Stimulated activated CD8-positive, alpha-beta memory T cell treated with anti-CD3 and anti-CD28 coated beads, Interleukin-7, amount 100 ng/mL, for 4 hours (primary cell): ENCODE data around the gene INTS7.
"Not testable (repeated sequence)": the region's sequence is repeated elsewhere in the genome, so short reads cannot be mapped to it uniquely, and the experiment has no call there.

Experiments used
- DNase-seq, 2 donors: peaks; one replicate each; pipeline ENCODE4 v3.0.0-alpha.2; 2020; ENCODE audit warnings: low read depth in 2 of 2

Gene INTS7

DNA sequence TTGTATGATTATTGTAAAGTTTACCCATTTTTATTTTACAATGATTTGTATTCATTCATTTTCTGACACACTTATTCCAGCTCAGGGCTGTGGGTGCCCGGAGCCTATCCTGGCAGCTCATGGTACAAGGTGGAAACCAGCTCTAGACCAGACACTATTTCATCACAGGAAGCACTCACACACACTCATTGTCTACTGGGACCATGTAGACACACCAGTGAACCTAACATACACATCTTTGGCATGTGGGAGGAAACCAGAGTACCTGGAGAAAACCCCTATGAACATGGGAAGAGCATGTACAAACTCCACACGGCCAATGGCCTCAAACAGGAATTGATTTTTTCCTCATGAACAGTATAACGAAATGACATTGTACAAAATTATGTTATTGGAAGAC lies 2.5 kb upstream of the INTS7 start:
- DNase-seq = no peak

DNA sequence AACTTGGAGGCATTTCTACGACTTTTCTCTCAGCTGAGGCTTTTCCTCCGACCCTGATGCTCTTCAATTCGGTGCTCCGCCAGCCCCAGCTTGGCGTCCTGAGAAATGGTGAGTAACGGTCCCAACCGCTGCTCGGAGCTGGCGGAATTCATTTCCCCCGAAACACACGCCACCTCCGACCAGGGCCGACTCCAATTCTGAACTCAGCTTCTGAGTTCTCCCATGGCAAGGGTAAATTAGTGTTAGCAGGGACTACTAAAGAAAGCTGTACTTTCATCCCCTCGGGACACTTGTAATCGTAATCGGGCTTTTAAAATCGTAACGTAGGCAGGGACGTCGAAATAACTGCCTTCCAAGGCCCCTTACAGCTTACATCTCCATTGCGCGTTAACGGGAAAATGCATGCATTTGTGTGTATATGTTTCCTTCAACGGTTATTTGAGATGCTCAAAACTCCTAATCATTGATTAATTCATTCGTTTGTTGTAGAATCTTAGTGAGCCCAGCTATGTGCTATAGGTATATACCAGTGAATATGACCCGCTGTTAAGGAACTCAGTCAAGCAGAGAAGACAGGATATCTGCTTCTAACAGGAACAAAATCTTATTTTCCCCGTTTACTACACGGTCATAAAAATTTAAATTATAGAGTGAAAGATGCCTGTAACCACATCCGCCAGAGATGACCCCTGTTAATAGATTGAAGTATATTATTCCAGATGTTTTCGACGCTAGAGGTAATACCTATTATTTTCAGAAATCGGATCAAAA lies 663 bp upstream of the INTS7 start:
- DNase-seq = no peak

DNA sequence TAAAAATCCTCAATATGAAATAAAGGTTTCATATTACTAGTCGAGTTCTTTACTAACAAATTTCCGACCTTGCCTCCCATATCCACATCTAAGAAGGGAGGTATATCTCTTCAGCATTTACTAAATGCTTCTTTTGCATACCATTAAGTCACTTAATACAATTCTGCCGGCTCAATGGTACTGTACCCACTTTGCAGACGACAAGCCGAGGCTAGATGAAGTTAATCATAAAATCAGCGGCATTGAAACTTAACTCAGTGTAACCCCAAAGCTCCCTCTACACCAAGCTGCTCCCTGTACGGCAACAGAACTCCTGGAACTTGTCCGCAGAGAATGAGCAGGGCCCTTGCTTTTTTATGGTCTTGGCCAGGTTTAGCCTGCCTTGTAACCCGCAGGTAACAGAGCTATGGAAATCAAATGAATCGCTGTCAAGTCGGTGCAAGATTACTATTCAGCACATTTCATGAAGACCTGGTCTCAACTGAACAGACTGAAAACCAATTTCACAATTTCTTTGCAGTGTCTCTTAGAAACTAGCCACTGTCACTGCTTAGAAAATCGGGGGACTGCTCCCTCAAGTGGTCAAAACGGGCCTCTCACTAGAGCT lies 738 bp downstream of the INTS7 start:
- no peak for DNase-seq

DNA sequence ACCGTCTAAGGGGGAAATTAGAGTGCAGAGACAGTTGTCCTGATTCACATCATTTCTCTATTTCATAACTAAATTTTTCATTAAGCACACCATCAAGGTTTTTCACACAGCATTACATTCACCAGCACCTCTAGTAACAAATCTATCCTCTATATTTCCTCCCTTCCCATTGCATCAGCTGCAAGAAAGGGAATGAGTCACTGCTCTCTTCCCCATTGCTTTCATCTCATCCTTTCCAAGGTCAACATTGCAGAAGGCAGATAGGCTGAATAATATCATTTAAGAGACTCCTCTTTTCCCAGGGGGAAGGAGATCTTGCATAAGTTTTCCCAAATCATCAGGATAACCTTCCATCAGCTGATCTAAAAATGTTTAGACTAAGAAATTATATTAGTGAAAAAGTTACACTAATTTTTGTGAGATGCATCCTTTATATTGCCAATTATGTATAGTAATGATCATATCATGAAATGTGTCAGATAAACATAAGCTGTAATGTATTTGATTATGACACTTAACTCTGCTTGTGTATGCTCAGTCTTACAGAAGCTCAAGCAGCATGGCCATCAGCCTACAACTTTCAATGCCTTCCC lies 4.3 kb downstream of the INTS7 start:
- no peak for DNase-seq

DNA sequence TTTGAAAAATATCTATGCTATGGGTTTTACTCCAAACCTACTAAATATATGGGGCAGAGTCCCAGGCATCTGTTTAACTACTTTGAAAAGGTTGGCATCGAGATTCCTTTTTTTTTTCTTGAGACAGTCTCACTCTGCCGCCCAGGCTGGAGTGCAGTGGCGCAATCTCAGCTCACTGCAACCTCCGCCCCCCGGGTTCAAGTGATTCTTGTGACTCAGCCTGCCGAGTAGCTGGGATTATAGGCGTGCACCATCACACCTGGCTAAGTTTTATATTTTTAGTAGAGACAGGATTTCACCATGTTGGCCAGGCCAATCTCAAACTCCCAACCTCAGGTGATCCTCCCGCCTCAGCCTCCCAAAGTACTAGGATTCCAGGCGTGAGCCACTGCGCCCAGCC lies 7.6 kb downstream of the INTS7 start:
- not testable (repeated sequence) for DNase-seq

DNA sequence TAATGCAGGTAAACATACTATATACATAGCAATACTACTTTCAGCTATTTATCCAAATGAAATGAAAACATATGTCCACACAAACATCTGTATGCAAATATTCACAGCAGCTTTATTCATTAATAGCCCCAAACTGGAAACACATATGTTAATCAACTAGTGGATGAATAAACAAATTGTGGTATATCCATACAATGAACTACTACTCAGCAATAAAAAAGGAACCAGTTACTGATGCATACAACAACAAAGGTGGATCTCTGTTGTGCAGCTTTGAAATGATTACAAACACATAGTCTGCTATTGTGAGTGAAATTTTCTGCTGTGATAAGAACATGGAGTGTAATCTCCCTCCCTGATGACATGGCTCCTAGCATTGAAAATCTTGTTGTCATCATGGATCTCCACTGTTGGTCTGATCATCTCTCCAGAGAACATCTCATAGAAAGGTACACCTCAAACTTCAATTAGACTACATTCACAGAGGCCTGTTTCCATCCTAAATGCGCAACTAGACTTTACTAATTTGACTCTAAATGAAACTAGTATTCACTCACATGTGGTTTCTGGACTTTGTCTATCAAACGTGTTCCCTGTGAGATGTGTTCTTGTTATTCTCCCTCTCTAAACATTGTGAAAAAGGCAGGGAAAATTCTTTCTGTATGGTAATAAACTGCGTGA lies 10.7 kb downstream of the INTS7 start:
- no peak for DNase-seq

DNA sequence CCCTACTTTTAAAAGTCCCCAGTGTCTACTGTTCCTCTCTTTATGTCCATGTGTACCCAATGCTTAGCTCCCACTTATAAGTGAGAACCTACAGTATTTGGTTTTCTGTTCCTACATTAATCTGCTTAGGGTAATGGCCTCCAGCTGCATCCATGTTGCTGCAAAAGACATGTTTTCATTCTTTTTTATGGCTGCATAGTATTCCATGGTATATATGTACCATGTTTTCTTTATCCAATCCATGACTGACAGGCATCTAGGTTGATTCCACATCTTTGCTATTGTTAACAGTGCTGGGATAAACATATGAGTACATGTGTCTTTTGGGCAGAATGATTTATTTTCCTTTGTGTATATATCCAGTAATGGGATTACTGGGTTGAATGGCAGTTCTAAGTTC lies 12.4 kb downstream of the INTS7 start:
- not testable (repeated sequence) for DNase-seq

DNA sequence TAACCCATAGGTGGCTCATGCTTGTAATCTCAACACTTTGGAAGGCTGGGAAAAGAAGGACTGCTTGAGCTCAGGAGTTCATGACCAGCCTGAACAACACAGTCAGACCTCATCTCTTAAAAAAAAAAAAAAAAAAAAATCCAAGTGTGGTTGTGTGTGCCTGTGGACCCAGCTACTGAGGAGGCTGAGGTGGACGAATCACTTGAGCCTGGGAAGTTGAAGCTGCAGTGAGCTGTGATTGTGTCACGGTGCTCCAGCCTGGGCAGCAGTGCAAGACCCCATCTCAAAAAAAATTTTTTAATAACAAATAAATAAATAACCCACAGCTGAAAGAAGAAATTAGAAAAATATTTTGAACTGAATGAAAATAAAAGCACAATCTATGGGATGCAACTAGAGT lies 13.8 kb downstream of the INTS7 start:
- DNase-seq = no peak

DNA sequence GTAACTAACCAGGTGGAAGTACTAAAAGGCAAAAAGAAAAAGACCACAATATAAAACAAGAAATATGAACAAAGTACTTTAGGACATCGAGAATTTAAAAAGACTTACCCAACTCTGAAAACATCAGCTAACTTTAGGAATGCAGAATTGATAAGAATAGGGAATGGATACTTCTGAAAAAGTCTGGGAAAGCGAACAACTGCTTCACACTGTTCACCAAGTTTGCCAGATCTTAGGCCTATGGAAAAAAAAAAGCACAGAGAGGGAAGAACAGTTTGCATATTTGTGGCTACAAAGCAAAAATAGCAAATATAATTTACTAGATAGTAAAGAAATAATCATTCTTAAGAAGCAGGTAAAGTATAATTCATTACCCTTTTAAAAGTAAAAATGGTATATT lies 14.4 kb downstream of the INTS7 start:
- DNase-seq = no peak

DNA sequence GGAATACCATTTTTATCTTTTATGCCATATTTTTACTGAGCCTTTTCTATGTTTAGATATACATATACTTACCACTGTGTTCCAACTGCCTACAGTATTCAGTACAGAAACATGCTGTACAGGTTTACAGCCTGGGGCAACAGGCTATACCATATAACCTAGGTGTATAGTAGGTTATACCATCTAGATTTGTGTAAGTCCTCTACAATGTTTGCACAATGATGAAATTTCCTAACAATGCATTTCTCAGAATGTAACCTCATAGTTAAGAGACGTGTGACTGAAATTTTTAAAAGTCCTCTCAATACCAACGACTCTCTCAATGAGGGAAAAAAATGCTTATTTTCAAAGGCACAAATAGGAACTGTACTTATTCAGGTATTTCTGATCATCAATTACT lies 21.7 kb downstream of the INTS7 start:
- no peak for DNase-seq

DNA sequence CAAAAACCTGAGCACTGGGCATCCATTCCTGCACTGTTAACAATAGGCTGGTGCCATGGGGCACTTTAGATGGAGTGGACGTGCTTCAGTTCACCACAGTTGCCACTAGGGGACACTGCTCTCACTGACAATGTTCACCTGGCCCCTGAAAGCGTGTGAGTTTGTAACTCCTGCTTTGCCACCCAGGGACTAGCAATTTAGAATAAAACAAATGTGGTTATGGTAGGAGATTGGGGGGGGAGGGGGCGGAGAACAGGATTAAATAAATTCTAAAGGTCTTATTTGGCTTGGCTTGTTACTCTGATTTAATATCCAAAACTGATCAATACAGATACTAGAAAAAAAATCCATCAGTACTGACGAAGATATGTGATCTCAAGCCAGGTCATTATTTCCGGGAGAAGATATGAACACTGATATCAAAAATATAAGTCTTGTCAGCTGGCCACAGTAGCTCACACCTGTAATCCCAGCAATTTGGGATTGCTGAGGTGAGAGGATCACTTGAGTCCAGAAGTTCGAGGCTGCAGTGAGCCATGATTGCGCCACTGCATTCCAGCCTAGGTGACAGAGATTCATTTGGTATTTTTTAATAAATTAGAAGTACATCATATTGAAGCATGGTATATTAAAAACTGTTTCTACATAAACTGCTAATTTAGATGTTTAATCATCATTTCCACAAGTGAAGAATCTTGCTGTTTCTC lies 23.2 kb downstream of the INTS7 start:
- DNase-seq = peak; percentile 39 to 50

DNA sequence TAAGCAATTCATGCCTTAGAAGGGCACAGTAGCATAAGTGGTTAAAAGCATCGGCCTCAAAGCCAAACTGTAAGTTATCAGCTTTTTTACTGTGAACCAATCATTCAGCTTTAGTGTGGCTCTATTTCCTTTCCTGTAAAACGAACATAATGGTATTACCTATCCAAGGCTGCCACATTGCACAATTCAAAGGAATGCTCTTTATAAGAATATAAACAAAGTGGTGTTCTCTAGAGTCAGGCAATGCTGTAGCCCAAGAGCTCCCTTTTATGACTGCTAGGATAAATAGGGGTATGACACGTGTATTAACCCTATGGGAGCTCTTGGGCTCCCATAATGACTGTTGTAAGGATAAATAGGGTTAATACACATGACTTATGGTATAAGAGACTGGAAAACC lies 25.4 kb downstream of the INTS7 start:
- DNase-seq = no peak

DNA sequence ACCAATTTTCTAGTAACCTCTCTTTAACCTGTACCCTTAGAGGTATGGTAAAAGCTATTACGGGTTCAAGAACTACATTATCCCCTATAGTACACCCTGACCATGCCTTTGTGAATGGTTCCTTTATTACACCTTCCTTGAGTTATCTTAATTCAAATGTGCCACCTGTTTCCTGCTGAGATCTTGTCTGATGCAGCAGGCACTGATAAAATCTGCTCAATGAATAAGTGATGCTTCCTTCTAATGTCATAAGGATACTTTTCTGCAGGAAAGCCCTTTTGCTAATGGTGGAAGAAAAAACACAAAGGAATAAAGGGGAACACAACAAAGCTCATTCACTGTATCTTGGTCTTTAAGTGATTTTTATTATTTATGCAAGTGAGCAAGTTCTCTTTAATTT lies 25.8 kb downstream of the INTS7 start:
- DNase-seq = no peak

DNA sequence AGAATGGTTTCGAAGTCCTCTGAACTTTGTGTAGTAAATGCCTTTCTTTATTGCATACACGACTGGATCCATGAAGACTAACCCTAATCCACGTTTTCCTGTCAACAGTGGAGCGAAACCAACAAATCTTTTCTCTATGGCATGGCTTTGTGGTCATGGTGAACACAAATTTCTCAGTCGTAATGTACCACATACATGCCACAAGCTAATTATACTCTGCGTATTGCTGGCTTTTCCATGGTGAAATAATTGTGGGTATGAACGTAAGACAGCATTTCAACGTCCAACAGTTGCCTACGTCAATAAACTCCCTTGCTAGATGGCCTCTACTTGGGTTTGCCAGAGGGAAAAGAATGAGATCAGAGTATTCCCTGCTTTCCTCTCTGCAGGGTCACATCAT lies 27.5 kb downstream of the INTS7 start:
- DNase-seq = no peak

DNA sequence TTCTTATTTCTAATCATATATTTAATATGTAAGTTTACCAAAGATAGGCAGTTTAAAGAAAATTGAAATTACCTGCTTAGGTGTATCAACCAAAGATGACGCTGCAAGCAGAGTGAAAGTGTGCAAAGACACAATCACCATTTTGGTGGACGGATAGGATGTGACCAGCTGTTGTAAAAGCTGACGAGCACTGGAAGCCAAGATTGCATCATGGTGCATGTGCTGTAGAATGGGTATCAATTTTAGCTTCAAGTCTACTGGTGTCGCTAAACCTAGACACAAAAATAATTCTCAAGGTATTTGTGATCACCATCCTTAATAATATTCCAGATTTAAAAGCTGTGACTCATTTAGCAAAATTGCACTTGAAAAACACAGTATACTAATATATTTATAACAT lies 28.2 kb downstream of the INTS7 start:
- no peak for DNase-seq

DNA sequence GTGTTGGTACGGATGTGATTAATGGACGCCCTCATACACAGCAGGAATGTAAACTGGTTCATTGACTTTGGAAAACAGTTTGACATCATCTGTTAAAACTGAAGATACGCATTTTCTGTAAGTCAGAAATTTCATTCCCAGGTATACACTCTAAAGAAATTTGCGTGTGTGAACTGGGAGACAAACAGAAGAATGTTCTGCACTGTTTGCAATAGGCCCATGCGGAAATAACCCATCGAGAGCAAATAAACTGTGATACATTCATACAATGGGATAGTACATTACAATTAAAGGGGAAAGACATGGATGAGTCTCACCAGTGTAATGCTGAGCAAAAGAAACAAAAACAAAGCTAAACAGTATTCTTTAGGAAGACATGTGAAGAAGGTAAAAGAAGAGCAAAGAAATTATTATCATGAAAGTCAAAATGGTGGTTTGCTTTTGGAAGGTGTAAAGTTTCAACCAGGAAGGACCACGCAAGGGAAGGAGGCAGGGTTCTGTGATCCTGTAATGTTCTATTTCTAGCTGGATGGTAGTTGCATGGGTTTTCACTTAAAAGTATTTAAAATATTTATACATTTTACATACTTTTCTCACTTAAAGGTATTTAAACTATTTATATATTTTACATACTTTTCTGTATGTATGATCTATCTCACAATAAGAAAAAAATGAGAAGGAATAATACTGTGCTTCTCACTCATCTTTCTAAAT lies 30.3 kb downstream of the INTS7 start:
- DNase-seq = no peak

DNA sequence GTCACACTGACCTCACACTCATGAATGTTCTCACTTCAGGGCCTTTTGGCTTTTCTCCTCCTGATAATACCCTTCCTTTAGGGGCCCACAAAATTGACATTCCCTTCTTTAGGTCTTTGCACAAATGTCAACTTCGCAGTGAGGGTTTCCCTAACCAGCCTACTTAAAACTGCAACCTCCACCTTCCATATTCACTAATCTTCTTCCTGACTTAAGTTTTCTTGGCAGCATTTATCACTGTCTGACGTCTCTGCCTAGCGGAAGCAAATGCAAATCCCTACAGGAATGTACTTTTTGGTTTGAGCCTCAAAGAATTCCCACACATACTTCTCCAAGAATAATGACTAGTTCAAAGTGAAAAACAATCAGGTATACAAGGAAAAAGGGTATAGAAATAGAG lies 32.8 kb downstream of the INTS7 start:
- DNase-seq = no peak

DNA sequence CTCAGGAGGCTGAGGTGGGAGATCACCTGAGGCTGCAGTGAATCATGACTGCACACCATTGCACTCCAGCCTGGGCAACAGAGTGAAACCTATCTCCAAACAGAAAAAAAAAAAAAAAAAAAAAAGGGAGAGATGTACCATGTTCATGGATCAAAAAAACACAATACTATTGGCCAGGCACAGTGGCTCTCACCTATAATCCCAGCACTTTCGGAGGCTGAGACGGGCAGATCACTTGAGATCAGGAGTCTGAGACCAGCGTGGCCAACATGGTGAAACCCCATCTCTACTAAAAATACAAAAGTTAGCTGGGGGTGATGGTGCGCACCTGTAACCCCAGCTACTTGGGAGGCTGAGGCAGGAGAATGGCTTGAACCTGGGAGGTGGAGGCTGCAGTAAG lies 37.9 kb downstream of the INTS7 start:
- not testable (repeated sequence) for DNase-seq

DNA sequence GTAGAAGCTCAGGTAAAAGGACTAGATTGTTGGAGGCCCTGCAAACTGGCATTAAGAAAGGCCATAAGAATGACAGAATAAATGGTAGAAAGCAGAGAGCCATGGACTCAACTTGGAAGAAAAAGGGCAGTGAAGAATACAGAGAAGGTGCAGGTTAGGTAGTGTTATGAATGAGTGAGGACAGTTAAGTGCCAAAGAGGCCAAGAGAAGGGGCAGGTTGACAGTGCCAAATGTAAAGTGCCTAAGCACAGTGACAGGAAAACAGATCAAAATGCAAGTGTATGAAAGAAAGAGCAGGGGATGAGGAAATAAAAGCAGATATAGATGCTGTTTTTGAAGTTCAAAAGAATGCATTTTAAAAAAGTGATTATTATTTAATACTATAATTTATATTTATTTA lies 43.7 kb downstream of the INTS7 start:
- no peak for DNase-seq

DNA sequence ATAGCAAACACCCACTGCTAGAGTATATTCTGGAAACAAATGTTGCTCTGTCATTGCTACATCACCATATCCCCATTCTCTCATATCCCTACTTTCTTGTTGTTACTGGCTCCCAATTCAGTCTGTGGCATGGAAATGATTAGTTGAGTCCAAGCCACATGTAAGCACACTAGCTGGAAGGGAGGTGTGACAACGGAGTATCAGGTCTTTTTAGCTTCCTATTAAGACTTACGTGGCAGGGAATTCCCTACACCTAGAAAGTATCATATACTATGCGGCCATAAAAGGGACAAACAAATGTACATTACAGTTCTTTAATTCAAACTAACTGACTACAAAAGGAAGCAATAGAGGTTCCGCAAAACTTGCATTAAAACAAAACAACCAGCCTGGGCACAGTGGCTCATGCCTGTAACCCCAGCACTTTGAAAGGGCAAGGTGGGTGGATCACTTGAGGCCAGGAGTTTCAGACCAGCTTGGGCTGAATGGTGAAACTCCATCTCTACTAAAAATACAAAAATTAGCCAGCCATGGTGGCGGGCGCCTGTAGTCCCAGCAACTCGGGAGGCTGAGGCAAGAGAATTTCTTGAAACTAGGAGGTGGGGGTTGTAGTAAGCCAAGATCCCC lies 48.6 kb downstream of the INTS7 start:
- no peak for DNase-seq
